Prostate gland (tissue), 2 donors: ENCODE measurements around the gene ABCA10.

Source experiments
- CTCF ChIP-seq, 4 experiments: fragments of 200-600 bp in 2 of 4; fragments of 450-650 bp in 2 of 4; sonication (generic) in 2 of 4; IDR thresholded peaks; 1 replicate in 3 of 4; 2 replicates in 1 of 4; pipeline ENCODE4 v1.5.1; 2016 to 2019; ENCODE audit warnings: antibody characterized with exemption in 4 of 4, mild to moderate bottlenecking in 2 of 4, moderate library complexity in 2 of 4
- POLR2A ChIP-seq: fragments of 450-650 bp; IDR thresholded peaks from one replicate; pipeline ENCODE4 v1.6.1; 2016; ENCODE audit warnings: antibody characterized with exemption, mild to moderate bottlenecking
- POLR2AphosphoS5 ChIP-seq: sonication (generic); formaldehyde crosslinking; IDR thresholded peaks from one replicate; pipeline ENCODE4 v1.6.1; 2017; ENCODE audit warnings: antibody characterized with exemption

GRCh38 chr17:69143683-69144231 is 84.9 kb downstream of the ABCA10 start:
- TF ChIP-seq CTCF (IDR thresholded peaks at IDR 0.05) = no peak
- no peak for TF ChIP-seq POLR2AphosphoS5
- TF ChIP-seq POLR2A = no peak
